Activated CD4-positive, alpha-beta T cell treated with anti-CD3 and anti-CD28 coated beads, Interleukin-2, amount 50 U/mL, for 48 hours (primary cell): ENCODE measurements around the gene ADGRD2.

Source experiments
- DNase-seq, 2 experiments: peaks; one replicate each; pipeline ENCODE4 v3.0.0-alpha.2; 2020

ADGRD2 gene

GRCh38 chr9:124511891-124512805 is 61.9 kb downstream of the ADGRD2 start:
- DNase-seq, result no peak

GRCh38 chr9:124512806-124513204 is 62.6 kb downstream of the ADGRD2 start:
- no peak for DNase-seq

GRCh38 chr9:124513376-124513994 is 63.2 kb downstream of the ADGRD2 start:
- DNase-seq, result no peak

GRCh38 chr9:124514125-124514524 is 63.9 kb downstream of the ADGRD2 start:
- DNase-seq, result no peak

GRCh38 chr9:124514874-124515273 is 64.6 kb downstream of the ADGRD2 start:
- DNase-seq, result no peak

GRCh38 chr9:124517600-124517999 is 67.3 kb downstream of the ADGRD2 start:
- no peak for DNase-seq

GRCh38 chr9:124518116-124518515 is 67.9 kb downstream of the ADGRD2 start:
- no peak for DNase-seq

GRCh38 chr9:124520206-124520596 is 70.0 kb downstream of the ADGRD2 start:
- DNase-seq, result no peak

- no peak for DNase-seq
Observed at GRCh38 chr9:124521142-124521541, 70.9 kb downstream of the ADGRD2 start.

- no peak for DNase-seq
Observed at GRCh38 chr9:124522121-124523098, 72.2 kb downstream of the ADGRD2 start.

- DNase-seq, result no peak
Observed at GRCh38 chr9:124526174-124526573, 75.9 kb downstream of the ADGRD2 start.

- no peak for DNase-seq
Observed at GRCh38 chr9:124527781-124528180, 77.5 kb downstream of the ADGRD2 start.
